ENCODE results near the gene RNF224.

Gene RNF224

DNA sequence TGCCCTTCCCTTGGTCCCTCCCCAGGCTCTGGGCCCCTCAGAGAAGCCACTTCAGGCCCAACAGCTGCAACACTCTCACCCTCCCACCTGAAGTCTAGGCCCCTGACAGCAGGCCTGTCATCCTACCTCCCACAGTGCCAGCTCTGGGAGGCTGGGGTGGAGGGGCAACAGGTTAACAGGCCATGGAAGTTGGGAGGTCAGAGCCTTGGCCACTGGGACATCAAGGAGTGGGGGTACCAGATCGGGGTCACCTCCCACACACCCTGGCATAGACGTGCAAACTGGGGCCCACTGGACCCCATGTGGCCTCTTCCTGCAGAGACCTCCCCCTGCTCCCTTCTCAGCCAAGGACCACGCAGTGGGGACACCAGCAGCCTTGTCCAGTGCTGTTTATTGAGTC lies 36.1 kb upstream of the RNF224 start:
- no peak overlapping the region for H3K4me3 ChIP-seq (ENCODE audit: low read length)
- no peak for DNase-seq (ENCODE audit: low read depth, low spot score)

DNA sequence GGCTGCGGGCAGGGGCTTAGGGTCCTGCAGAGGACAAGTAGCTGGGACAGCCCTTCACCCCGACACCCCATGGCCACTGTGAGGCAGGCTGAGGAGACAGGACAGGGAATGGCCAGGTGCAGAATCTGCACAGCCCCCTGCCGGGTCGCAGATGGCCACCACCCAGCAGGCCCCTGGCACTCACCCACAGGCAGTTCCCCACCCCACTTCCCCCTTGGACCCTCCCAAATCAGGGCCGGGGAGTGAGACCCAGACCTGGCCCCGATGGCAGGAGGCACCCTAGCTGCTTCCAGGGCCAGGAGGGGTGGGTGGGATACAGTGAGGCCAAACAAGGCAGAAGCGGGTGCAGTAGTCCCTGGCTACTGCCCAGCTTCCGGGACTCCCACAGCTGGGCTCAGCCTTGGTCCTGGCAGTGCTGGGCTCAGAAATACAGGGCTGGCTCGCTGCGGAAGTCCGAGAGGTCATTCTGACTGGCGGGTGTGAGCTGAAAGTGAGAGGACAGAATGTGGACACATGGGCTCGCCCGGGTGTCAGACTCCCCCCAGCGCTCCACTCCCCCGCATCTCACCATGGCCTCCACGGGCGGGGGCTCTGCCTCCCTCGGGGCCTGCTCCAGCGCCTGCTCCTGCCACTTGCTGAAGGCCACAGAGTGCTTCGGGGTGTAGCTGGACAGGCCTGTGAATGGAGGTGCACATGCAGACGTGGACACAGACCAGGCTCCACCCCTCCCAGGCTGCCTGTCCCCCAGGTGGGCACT lies 35.4 kb upstream of the RNF224 start:
- no peak for DNase-seq (ENCODE audit: low read depth, low spot score)
- no peak overlapping the region for H3K4me3 ChIP-seq (ENCODE audit: low read length)

DNA sequence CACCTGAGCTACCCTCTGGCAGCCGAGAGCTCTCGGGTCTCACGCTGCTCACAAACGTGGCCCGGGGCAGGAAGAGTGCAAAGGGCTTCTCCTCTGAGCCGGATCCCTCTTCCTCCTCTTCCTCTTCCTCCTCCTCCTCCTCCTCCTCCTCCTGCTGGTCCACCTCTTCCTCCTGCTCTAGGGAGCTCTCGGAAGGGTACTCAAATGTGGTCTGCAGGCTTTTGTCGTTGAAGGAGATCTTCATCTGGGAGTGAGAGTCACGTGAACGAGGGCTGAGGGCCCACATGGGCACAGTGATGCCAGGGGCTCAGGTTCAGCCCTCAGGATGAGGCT lies 34.9 kb upstream of the RNF224 start:
- no peak for DNase-seq (ENCODE audit: low read depth, low spot score)
- H3K4me3 ChIP-seq (ENCODE audit: low read length) = no peak overlapping the region

DNA sequence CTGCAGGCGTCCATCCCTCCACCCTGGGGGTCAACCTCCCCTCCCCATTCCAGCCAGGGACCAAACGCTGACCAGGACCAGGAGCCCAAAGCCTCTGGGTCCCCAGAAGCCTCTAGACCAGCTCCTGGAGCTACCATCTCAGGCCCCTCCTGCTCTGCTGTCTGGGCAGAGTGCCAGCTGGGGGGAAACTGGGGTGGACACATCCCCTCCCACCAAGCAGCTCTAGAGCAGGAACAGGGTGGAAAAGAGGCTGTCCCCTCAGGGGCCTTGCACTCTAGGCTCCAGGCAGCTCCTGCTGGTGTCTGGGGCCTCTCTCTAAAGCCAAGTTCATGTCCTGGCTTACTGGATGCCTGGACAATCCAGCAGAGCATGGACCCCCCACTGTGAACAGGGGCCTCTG lies 34.4 kb upstream of the RNF224 start:
- no peak for DNase-seq (ENCODE audit: low read depth, low spot score)
- H3K4me3 ChIP-seq (ENCODE audit: low read length) = no peak overlapping the region

- DNase-seq (ENCODE audit: low read depth, low spot score) = no peak
- no peak overlapping the region for H3K4me3 ChIP-seq (ENCODE audit: low read length)
Observed at GRCh38 chr9:137193771-137194170, 33.5 kb upstream of the RNF224 start.

GRCh38 chr9:137194388-137194787 lies 32.9 kb upstream of the RNF224 start:
- H3K4me3 ChIP-seq (ENCODE audit: low read length) = no peak overlapping the region
- DNase-seq (ENCODE audit: low read depth, low spot score) = no peak

- H3K4me3 ChIP-seq (ENCODE audit: low read length) = no peak overlapping the region
- no peak for DNase-seq (ENCODE audit: low read depth, low spot score)
Observed at GRCh38 chr9:137194909-137195308, 32.4 kb upstream of the RNF224 start.

- H3K4me3 ChIP-seq (ENCODE audit: low read length) = no peak overlapping the region
- no peak for DNase-seq (ENCODE audit: low read depth, low spot score)
Observed at GRCh38 chr9:137195525-137196220, 31.6 kb upstream of the RNF224 start.

GRCh38 chr9:137198051-137198901 lies 29.0 kb upstream of the RNF224 start:
- no peak for DNase-seq (ENCODE audit: low read depth, low spot score)
- no peak overlapping the region for H3K4me3 ChIP-seq (ENCODE audit: low read length)

GRCh38 chr9:137198902-137199283 lies 28.4 kb upstream of the RNF224 start:
- no peak overlapping the region for H3K4me3 ChIP-seq (ENCODE audit: low read length)
- no peak for DNase-seq (ENCODE audit: low read depth, low spot score)

- H3K4me3 ChIP-seq (ENCODE audit: low read length) = no peak overlapping the region
- no peak for DNase-seq (ENCODE audit: low read depth, low spot score)
Observed at GRCh38 chr9:137199411-137200121, 27.7 kb upstream of the RNF224 start.

DNA sequence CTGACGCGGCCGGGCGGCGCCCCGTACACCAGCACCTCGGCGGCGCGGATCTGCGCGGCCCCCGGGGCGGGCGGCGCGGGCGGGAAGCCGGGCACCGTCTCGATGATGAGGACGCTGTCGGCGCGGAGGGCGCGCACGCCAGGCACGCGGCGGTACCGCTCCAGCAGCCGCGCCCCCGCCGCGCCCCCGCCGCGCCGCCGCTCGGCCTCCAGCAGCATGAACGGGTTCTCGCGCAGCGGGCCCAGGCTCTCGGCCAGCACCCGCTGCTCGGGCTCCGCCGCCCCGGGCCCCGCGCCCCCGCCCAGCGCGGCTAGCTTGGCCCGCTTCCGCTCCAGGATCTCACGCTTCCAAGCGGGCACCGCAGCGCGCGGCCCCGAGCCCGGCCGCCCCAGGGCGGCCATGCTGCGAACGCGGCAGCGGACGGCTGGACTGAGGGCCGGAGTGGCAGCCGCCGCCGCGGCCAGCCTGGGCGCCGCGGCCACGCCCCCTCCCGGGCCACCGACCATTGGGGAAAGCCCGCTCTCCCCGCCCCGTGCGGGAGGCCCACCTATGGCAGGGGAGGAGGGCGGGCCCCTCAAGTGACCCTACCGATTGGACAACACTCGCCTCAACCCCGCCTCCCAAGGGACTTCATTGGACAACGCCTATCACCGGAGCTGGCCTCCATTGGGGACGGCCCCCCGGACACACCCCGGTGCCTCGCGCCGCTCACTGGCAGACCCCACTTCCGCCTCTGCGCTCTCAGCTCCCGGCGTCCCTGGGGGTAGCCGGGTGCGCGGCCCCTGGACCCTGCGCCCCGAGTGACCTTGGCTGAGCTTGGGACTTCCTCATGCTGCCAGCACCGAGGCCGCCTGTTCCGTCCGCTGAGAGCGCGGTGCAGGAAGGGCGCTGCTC lies 26.7 kb upstream of the RNF224 start, which contains the start of gene TPRN:
TSS of gene TPRN (minus strand) at position 431 of the 894 bp plus-strand sequence. CDS start at position 401, 30 bp downstream.
- DNase-seq (ENCODE audit: low read depth, low spot score) = peak; percentile 98
- H3K4me3 ChIP-seq (ENCODE audit: low read length) = peak within 1 kb of the TSS; percentile 78

- no peak for DNase-seq (ENCODE audit: low read depth, low spot score)
- peak overlapping the region; percentile 78 for H3K4me3 ChIP-seq (ENCODE audit: low read length)
Observed at GRCh38 chr9:137201205-137201868, 26.0 kb upstream of the RNF224 start.

DNA sequence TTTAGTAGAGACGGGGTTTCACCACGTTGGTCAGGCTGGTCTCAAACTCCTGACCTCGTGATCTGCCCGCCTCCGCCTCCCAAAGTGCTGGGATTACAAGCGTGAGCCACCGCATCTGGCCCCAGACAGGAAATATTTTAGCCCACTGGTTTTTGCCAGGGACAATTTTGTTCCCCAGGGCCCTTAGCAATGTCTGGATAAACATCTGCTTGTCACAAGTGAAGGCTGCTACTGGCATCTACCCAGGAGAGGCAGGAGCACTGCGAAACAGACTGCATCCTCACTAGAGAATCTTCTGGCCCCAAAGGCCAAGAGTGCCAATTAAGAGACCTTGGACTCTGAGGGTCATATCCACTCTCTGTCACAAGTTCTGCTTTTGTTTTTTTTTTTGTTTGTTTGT lies 24.3 kb upstream of the RNF224 start:
- H3K4me3 ChIP-seq (ENCODE audit: low read length) = no peak overlapping the region
- DNase-seq (ENCODE audit: low read depth, low spot score) = no peak

DNA sequence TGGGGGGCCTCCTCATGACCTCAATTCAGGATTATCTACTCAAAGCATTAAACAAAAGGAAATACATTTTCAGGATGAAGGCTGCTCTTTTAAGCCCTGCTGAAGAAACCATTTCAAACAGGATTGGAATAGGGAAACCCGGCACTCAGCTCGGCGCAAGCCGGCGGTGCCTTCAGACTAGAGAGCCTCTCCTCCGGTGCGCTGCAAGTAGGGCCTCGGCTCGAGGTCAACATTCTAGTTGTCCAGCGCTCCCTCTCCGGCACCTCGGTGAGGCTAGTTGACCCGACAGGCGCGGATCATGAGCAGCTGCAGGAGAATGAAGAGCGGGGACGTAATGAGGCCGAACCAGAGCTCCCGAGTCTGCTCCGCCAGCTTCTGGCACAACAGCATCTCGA lies 22.6 kb upstream of the RNF224 start:
- no peak for DNase-seq (ENCODE audit: low read depth, low spot score)
- H3K4me3 ChIP-seq (ENCODE audit: low read length) = peak overlapping the region; percentile 69

DNA sequence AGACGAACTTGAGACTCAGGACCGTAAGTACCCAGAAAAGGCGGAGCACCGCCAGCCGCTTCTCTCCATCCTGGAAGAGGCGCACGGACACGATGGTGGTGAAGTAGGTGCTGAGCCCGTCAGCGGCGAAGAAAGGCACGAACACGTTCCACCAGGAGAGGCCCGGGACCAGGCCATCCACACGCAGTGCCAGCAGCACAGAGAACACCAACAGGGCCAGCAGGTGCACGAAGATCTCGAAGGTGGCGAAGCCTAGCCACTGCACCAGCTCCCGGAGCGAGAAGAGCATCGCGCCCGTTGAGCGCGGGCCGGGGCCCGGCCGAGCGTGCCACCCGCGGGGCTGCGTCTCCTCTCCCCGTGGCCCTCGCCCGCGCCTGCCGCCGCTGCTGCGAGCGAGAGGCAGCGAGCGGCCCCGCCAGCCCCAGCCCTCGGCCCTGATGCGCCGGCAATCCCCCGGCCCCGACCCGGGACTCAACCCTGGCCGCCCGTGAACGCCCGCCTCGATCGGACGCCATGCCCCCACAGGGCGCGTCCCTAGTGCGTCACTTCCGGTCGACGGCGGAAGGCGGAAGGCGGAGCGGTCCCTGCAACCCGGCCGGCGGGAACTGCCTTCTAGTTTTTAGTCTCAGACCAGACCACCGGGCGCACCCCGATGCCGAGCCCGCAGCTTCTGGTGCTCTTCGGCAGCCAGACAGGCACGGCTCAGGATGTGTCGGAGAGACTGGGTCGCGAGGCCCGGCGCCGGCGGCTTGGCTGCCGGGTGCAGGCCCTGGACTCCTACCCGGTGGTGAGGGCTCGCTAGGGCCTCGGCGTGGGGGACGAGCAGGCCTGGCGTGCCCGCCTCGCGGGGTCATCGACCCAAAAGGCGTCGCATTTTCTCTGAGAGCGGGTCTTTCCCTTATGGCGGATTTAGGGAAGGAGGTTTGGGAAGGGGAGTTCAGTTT lies 21.9 kb upstream of the RNF224 start, which contains the start of the genes NDOR1 and TMEM203:
TSS of gene NDOR1 (plus strand) at position 575 of the 944 bp plus-strand sequence. CDS start at position 653, 78 bp downstream.
TSS of gene TMEM203 (minus strand) at position 523 of the 944 bp plus-strand sequence. CDS start at position 289, 234 bp downstream.
- H3K4me3 ChIP-seq (ENCODE audit: low read length) = peak within 1 kb of the TSS; percentile 69
- DNase-seq (ENCODE audit: low read depth, low spot score) = peak; percentile 70

- no peak for DNase-seq (ENCODE audit: low read depth, low spot score)
- H3K4me3 ChIP-seq (ENCODE audit: low read length) = peak overlapping the region; percentile 69
Observed at GRCh38 chr9:137206602-137207001, 20.7 kb upstream of the RNF224 start.
